Measurements from ENCODE around the gene NFE2L1.
A peak's percentile ranks its signal among the peaks of the same experiment; 100 is the strongest.
"Not testable (repeated sequence)": the region's sequence is repeated elsewhere in the genome, so short reads cannot be mapped to it uniquely, and the experiment has no call there.

NFE2L1 gene

GRCh38 chr17:48072811-48073210 is 24.7 kb downstream of the NFE2L1 start:
- DNase-seq: not testable (repeated sequence)

DNA sequence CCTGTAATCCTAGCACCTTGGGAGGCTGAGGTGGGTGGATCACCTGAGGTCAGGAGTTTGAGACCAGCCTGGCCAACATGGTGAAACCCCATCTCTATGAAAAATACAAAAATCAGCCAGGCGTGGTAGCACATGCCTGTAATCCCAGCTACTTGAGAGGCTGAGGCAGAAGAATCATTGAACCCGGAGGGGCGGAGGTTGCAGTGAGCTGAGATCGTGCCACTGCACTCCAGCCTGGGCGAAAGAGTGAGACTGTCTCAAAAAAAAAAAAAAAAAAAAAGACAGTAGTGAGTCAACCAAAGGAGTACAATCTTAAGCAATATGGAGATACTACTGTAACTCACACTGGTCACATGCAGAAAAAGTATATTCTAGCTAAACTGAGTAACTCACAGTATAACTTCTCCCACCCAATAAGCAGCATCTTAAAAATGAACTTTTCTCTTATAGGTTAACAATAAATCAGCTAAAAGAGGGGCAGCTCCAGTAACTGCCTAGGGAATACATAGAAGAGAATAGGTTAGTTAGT is 25.5 kb downstream of the NFE2L1 start:
- not testable (repeated sequence) for DNase-seq

DNA sequence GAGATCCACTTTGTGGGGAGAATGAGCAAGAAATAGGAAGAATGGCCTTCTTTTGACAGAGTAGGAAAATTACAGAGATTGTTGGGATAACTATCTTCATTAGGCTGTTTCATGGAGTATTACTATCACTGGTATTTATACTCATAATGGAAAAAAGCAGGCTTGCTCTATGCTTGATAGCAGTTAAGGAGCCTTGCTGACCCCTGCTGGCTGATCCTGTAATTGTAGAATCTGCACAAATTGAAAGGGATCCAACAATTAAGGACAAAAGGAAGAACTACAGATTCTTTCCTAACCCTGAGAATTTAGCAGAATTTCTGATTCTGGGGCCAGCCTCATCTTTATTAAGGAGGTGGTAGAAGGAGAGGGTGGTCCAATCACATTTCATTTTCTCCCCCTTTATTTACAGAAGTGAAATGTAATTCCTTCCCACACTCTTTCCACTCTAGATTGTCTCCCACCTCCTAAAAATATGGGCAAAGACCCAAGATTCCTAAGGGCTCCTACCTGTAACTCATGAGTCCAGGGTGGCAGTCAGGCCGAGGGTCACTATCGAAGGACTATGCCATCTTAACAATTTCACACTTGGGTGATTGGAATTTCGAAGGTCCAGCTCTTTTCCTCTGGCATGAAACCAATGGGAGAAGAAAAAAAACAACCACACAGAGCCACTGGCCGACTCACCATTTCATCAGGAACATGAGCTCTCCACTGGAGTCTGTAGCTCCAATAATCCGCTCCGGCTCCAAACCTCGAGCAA is 26.3 kb downstream of the NFE2L1 start:
- peak; percentile 64 for DNase-seq

GRCh38 chr17:48077152-48077551 is 29.0 kb downstream of the NFE2L1 start:
- not testable (repeated sequence) for DNase-seq

DNA sequence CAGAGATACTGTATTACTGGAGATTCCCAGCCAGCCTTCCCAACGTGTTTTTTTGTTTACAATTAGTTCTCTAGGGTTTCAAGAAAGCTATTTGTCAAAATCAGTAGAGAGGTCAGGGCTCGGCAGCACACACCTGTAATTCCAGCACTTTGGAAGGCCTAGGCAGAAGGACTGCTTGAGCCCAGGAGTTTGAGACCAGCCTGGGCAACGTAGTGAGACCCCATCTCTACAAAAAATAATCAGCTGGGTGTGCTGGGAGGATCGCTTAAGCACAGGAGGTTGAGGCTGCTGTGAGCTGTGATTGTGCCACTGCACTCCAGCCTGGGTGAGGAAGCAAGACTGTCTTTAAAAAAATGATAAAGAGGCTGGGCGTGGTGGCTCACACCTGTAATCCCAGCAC is 33.7 kb downstream of the NFE2L1 start:
- DNase-seq: no peak

GRCh38 chr17:48084932-48085331 is 36.8 kb downstream of the NFE2L1 start:
- DNase-seq: no peak

- no peak for DNase-seq
Observed at GRCh38 chr17:48093341-48094045, 45.3 kb downstream of the NFE2L1 start.

GRCh38 chr17:48095611-48096010 is 47.5 kb downstream of the NFE2L1 start:
- DNase-seq: no peak

DNA sequence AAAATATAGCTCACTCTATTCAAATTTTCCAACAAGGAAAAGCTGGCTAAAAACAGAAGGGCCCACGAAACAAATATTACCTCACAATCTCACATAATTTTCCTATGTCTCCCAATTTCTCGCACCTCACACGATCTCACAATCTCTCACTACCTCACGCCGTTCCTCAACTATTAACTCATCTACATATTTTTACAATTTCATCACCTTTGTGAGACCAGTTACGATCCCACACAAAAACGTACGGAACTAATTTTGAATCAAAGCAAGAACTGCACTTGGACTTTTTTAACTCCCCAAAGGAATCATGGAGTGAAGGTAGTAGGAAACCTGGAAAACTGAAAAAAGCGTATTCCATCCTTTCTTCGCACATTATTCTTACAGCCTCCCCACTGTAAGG is 52.0 kb downstream of the NFE2L1 start:
- DNase-seq: no peak

DNA sequence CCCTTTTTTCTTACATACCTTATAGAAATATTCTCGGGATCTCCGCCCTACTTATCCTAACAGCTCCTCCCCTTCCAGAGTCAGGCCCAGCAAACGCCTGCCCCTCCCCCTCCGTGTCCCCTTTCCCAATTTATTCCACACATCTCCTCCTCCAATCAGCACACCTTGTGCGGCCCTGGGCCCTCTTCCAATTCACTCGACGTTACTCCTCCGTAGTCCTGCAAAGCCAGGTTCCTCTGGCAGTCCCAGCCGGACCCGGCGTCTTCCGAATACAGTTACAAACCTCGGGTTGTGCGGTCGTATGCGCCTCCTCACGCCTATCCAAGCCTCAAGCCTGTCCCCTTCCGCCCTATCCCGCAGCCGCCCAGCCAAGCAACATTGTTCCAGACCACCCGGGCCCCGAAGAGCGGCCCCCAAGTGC is 52.4 kb downstream of the NFE2L1 start:
- no peak for DNase-seq

- DNase-seq: peak; percentile 93
Observed at GRCh38 chr17:48101012-48101720, 53.0 kb downstream of the NFE2L1 start, which contains the start of gene CBX1. Gene CBX1, minus strand, starts transcription at chr17:48101478. Its CDS starts 24,474 bp downstream, at chr17:48077004.

DNA sequence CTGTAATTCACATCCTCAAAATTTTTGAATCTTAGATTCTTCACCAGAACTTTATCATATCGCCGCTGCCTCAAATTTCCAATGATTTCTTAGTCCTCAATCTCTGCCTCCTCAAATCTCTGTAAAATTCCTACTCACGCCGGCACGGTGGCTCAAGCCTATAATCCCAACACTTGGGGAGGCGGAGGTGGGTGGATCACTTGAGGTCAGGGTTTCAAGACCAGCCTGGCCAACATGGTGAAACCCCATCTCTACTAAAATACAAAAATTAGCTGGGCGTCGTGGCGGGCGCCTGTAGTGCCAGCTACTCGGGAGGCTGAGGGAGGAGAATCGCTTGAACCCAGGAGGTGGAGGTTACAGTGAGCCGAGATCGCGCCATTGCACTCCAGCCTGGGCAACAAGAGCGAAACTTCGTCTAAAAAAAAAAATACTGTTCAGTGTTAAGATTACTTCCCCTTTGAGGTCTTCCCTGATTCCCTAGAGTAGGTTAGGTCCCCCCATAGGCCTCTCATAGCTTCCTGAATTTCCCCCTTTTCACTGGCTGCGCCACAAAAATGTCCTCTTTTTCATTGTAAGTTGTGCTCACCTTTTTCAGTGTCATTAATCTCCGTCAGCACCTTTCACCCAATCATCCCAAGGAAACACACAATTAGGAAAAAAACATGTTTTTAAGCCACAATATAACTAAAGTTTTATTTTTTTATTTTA is 54.0 kb downstream of the NFE2L1 start:
- DNase-seq: no peak

GRCh38 chr17:48102798-48103715 is 54.9 kb downstream of the NFE2L1 start:
- DNase-seq: peak; percentile 26

- no peak for DNase-seq
Observed at GRCh38 chr17:48104440-48104839, 56.3 kb downstream of the NFE2L1 start.

DNA sequence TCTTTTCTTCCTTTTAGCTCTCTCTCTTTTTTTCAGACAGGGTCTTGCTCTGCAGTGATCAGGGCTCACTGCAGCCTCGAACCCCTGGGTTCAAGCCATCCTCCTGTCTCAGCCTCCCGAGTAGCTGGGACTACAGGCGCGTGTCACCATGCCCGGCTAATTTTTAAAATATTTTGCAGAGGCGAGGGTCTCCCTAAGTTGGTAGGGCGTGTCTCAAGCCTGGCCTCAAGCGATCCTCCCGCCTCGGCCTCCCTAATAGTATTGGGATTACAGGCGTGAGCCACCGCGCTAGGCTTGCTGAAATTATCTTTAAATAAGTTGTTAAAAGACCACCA is 58.6 kb downstream of the NFE2L1 start:
- no peak for DNase-seq

GRCh38 chr17:48107137-48108055 is 59.2 kb downstream of the NFE2L1 start, which contains the start of gene SNX11:
Gene SNX11, plus strand, starts transcription at chr17:48107766. Its CDS starts 4,278 bp downstream, at chr17:48112044.
- DNase-seq: peak; percentile 93

DNA sequence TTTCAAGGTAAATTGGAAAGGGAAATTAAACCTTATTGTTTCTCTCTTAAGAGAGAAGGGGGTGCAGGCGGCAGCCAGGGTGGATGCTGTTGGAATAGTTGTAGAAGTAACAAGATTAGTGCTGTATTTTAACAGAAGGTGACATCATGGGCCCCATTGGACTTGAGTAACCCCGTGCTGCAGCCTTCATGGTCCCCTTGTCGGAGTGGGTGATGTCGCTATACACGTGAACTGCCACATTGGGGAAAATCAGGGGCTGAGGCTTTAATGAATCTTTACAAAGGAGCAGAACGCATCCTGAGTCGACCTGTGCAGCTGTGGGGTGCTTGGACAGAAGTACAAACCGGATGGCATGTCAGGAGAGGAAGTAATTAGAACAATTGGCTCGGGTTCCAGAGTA is 62.6 kb downstream of the NFE2L1 start:
- no peak for DNase-seq

Data from central memory CD4-positive, alpha-beta T cell (primary cell).